Smooth muscle cell of the umbilical artery (primary cell): ENCODE measurements around the gene DOCK8. TPM values are rescaled to one million over a fixed set of nuclear protein-coding genes. Genes with fewer than 3 reads are reported as not detected.

ENCODE experiments used
- total RNA-seq: library from RNA; depleted of rRNA; stranded (reverse); fragments of >200 nt; gene quantifications from 2 replicates; pipeline ENCODE4 v1.2.3, GENCODE V29; 2014

DOCK8 gene
- under 0.01 TPM in 1 of 2 replicates, not detected in the other for total RNA-seq

DNA sequence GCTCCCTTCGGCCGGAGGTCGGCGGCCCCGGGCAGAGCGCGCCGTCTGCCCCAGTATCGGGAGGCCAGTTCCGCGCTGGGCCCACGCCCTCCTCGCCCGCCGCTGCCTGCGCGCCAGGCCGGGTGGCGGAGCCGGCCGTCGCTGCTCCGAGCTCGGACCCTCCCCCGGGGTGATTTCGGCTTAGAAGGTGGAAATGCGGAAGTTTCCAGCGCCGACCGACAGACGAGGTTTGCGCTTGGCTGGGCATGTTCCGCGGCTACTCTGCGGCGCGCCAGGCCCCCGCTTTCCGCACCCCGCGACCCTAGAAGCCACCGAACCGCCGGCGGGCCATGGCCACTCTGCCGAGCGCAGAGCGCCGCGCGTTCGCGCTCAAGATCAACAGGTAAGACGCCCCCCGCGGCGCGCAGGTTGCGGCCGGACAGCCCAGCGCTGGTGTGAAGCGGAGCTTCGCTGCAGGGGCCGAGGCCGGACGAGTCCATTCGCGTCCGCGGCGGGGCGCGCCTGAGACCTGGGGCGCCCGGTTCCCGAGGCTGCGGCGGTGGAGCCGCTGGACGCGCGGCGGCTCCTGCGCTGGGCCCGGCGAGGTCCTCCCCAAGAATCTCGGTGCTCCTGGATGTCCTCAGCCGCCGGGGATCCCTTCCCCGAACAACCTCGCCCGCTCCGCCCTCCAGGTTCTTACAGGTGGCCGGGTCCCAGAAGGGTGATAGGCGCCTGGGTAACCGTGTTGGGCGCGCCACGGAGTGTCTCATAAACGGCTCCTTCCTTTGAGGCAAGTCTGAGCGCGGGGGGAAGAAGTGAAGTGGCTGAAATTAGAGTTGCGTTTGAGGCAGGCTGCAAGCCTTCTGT is at the start of gene DOCK8:
Gene DOCK8, plus strand, starts transcription at position 218 of the 846 bp plus-strand sequence. Its CDS starts 112 bp downstream, at position 330.

DNA sequence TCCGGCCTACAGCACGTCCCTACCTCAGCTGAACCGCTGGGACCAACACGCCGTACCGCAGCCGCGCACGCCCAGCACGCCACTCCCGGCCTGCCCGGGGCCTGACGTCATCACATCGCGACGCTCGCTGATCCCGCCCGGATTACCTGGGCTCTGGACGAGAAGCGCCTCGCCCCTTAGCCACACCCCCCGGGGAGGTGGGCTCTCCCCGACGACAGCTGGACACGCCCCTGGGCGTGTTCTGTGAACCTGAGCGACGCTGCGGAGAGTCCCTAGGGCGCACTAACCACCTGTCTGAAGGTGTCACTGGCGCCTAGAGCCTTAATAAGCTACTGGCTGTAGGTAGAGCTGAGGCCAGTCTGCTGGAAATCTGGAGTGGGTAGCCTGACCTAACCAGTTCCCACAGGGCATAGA is 35.7 kb upstream of the DOCK8 start, which contains the start of gene ZNG1A:
Gene ZNG1A, minus strand, starts transcription at position 87 of the 414 bp plus-strand sequence. CDS start 87 bp downstream, outside the sequence.

DNA sequence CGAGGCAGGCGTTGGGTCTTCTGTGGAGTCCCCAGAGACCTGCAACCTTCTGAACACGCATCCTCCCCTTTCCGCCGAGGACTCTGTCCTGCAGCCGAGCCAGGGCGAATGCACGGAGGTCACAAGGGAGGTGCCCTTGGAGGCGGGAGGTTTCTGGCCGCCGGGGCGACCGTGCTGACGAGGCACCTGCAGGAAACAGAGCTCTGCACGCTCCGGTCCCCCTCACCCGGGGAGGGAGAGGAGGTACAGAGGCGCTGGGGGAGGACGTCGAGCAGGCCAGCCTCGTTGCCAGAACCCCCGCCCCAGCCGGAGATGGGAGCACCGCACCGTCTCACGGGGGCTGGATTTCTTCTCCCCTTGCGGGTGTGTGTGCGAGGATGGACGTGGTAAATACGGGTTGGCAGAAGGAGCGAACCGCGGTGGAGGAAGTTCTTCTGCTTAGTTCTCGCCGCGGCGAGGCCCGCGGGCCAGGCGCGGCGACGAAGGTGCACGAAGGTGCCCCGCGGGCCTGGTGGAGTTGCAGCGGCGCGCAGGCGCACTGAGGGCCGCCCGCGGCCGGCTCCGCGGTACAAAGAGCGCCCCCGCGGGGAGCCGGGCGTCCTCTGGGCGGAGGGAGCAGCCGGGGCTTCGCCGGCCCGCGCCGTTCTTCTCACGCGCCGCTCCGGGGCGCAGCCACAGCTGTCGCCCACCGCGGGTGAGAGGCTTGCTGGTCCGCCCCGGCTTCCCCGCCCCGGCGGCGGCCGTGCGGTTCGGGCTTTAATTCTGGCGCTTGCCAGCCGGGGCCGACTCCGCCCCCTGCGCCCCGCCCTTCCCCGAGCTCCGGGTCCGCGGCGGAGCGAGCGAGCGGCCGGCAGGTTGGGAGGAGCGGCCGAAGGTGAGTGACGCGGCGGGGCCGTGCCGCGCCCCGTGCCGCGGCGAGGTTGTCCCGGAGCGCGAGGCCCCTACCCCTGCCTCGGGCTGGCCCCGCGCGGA is 289.5 kb downstream of the DOCK8 start, which contains the start of gene KANK1:
Gene KANK1, plus strand, starts transcription at position 815 of the 972 bp plus-strand sequence.

Other genes starting within 250 kb of the DOCK8 start
- 3.3 and 3.4 TPM in 2 replicates for gene WASHC1, start 185.4 kb upstream of the DOCK8 start, total RNA-seq
- gene FOXD4, start 96.4 kb upstream of the DOCK8 start, total RNA-seq = under 0.01 and 0.09 TPM in 2 replicates
- gene ZNG1A, start 35.8 kb upstream of the DOCK8 start, total RNA-seq = 20.5 and 29.5 TPM in 2 replicates